HEK293 (cell line): ENCODE results near the gene DNMT3A.

Experiments used
- CTCF ChIA-PET: fragments of 350-600 bp; formaldehyde crosslinking; extraction: SDS; loops from one replicate; lab custom pipeline; 2021; ENCODE audit warnings: antibody characterized with exemption; lab: Yijun Ruan, JAX
- POLR2A ChIA-PET: fragments of 300-600 bp; formaldehyde crosslinking; extraction: SDS; loops from one replicate; lab custom pipeline; 2020; ENCODE audit warnings: antibody characterized with exemption, inconsistent platforms; lab: Yijun Ruan, JAX
- H3K27ac ChIP-seq: fragments of 200-500 bp; sonication (Bioruptor generic); 2 replicates; pipeline ENCODE4 v1.5.1; 2014; ENCODE audit warnings: low read depth, low read length, control low read depth, inconsistent platforms; ENCODE audit errors: extremely low read depth
- H3K36me3 ChIP-seq, 2 experiments: fragments of 200-500 bp in 1 of 2; sonication (Bioruptor generic) in 1 of 2; 1 replicate in 1 of 2; 2 replicates in 1 of 2; pipeline ENCODE4 v1.5.1; 2014 to 2017; ENCODE audit warnings: inconsistent platforms in 2 of 2, low read length in 2 of 2; ENCODE audit not compliant: control insufficient read depth in 2 of 2, insufficient read depth in 1 of 2
- H3K4me1 ChIP-seq: fragments of 200-500 bp; sonication (Bioruptor generic); 2 replicates; pipeline ENCODE4 v1.5.1; 2014; ENCODE audit warnings: mild to moderate bottlenecking, low read length, inconsistent platforms; ENCODE audit not compliant: control insufficient read depth, insufficient read depth
- H3K4me3 ChIP-seq: 2 replicates; pipeline ENCODE4 v1.5.1; 2011; ENCODE audit warnings: low read depth, mild to moderate bottlenecking, control low read depth, low read length, moderate library complexity
- H3K9me3 ChIP-seq: fragments of 200-500 bp; sonication (Bioruptor generic); 2 replicates; pipeline ENCODE4 v1.5.1; 2014; ENCODE audit warnings: low read depth, low read length, inconsistent platforms; ENCODE audit not compliant: control insufficient read depth, insufficient read depth
- EGR2 ChIP-seq: fragments of 450-650 bp; formaldehyde crosslinking; IDR thresholded peaks from 2 replicates; pipeline ENCODE4 v1.5.1; 2016; ENCODE audit warnings: low read depth, missing biosample characterization, missing genetic modification characterization
- HOXD13 ChIP-seq: sonication (generic); formaldehyde crosslinking; IDR thresholded peaks from 2 replicates; pipeline ENCODE4 v1.8.0; 2022; ENCODE audit warnings: missing genetic modification reagents, borderline replicate concordance
- KLF16 ChIP-seq: fragments of 450-650 bp; formaldehyde crosslinking; IDR thresholded peaks from 2 replicates; pipeline ENCODE4 v1.5.1; 2017; ENCODE audit warnings: missing biosample characterization, missing genetic modification characterization
- SP7 ChIP-seq: fragments of 450-650 bp; formaldehyde crosslinking; IDR thresholded peaks from 2 replicates; pipeline ENCODE4 v1.5.1; 2016; ENCODE audit warnings: missing biosample characterization, missing genetic modification characterization
- ZBTB1 ChIP-seq: fragments of 450-650 bp; formaldehyde crosslinking; IDR thresholded peaks from 2 replicates; pipeline ENCODE4 v1.5.1; 2016; ENCODE audit warnings: missing biosample characterization, missing genetic modification characterization
- ZFHX2 ChIP-seq: fragments of 450-650 bp; formaldehyde crosslinking; conservative IDR thresholded peaks from 2 replicates; pipeline ENCODE4 v1.5.1; 2016; ENCODE audit warnings: missing biosample characterization, missing genetic modification characterization
- ZFP3 ChIP-seq: fragments of 450-650 bp; formaldehyde crosslinking; IDR thresholded peaks from 2 replicates; pipeline ENCODE4 v1.5.1; 2016; ENCODE audit warnings: low read depth, missing biosample characterization, missing genetic modification characterization
- ZFP37 ChIP-seq: fragments of 450-650 bp; formaldehyde crosslinking; IDR thresholded peaks from 2 replicates; pipeline ENCODE4 v1.5.1; 2016; ENCODE audit warnings: missing biosample characterization, missing genetic modification characterization
- ZIC2 ChIP-seq: fragments of 450-650 bp; formaldehyde crosslinking; IDR thresholded peaks from 2 replicates; pipeline ENCODE4 v1.5.1; 2016; ENCODE audit warnings: missing biosample characterization, missing genetic modification characterization
- ZNF18 ChIP-seq: fragments of 450-650 bp; formaldehyde crosslinking; IDR thresholded peaks from 2 replicates; pipeline ENCODE4 v1.5.1; 2016; ENCODE audit warnings: missing biosample characterization, missing genetic modification characterization
- ZNF354C ChIP-seq: fragments of 450-650 bp; formaldehyde crosslinking; IDR thresholded peaks from 2 replicates; pipeline ENCODE4 v1.5.1; 2016; ENCODE audit warnings: missing biosample characterization, missing genetic modification characterization, low read depth, borderline replicate concordance
- ZNF416 ChIP-seq: fragments of 450-650 bp; formaldehyde crosslinking; IDR thresholded peaks from 2 replicates; pipeline ENCODE4 v1.5.1; 2016; ENCODE audit warnings: missing biosample characterization, missing genetic modification characterization
- ZNF473 ChIP-seq: fragments of 450-650 bp; formaldehyde crosslinking; IDR thresholded peaks from 2 replicates; pipeline ENCODE4 v1.5.1; 2017; ENCODE audit warnings: missing biosample characterization, missing genetic modification characterization
- ZNF626 ChIP-seq: fragments of 450-650 bp; sonication (Bioruptor Pico); formaldehyde crosslinking; IDR thresholded peaks from 2 replicates; pipeline ENCODE4 v1.5.1; 2018; ENCODE audit warnings: missing biosample characterization, missing genetic modification characterization, inconsistent platforms
- ZNF830 ChIP-seq: fragments of 450-650 bp; IDR thresholded peaks from 2 replicates; pipeline ENCODE4 v1.5.0; 2018; ENCODE audit warnings: missing biosample characterization, missing genetic modification characterization, low read depth, mild to moderate bottlenecking, moderate library complexity
- TF ChIP-seq, protein P1 (sequence below): fragments of 450-650 bp; formaldehyde crosslinking; IDR thresholded peaks from 2 replicates; pipeline ENCODE4 v1.5.1; 2017; ENCODE audit warnings: missing biosample characterization, missing genetic modification characterization
- TF ChIP-seq, protein P2 (sequence below): fragments of 450-650 bp; formaldehyde crosslinking; IDR thresholded peaks from 2 replicates; pipeline ENCODE4 v1.5.1; 2016; ENCODE audit warnings: missing biosample characterization, missing genetic modification characterization

Gene DNMT3A

GRCh38 chr2:25293958-25294562, 47.7 kb downstream of the DNMT3A start:
- no peak for TF ChIP-seq KLF16 (tag by site-specific recombination)
- 0 out of 2 replicates have a peak, but pooled peaks have one; percentile 7 for TF ChIP-seq EGR2 (tag by site-specific recombination)
- H3K9me3 ChIP-seq = no peaks in the 10 kb centered on the region
- H3K4me1 ChIP-seq = no peaks in the 10 kb centered on the region
- H3K4me3 ChIP-seq = no peak overlapping the region
- ChIA-PET POLR2A (no interaction called here), CTCF (no interaction called here)
- no peaks in the 10 kb centered on the region for H3K36me3 ChIP-seq
- H3K27ac ChIP-seq = no peak overlapping the region

DNA sequence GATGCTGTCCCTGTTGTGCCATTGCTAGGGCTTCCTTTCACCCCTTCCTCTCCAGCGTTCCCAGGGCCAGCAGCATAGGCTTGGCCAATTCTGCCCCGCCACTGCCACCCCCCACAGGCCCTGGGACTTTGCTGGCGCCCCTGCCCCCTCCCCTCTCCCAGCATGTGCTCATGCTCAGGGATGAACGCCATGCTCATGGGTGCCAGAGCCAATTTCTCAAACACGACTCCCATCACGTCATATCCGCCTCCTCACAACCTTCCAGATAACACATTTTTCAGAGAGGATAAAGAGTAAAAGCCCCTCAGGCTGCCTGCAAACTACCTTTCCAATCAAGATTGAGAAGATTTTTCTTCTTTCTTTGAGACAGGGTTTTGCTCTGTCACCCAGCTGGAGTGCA, 48.6 kb downstream of the DNMT3A start:
- H3K4me3 ChIP-seq = no peak overlapping the region
- ChIA-PET CTCF (no interaction called here), POLR2A (no interaction called here)
- H3K9me3 ChIP-seq = no peaks in the 10 kb centered on the region
- TF ChIP-seq ZIC2 (tag by site-specific recombination) = peak; percentile 31; the same call in 1 of the 2 replicates
- TF ChIP-seq, protein P1, sequence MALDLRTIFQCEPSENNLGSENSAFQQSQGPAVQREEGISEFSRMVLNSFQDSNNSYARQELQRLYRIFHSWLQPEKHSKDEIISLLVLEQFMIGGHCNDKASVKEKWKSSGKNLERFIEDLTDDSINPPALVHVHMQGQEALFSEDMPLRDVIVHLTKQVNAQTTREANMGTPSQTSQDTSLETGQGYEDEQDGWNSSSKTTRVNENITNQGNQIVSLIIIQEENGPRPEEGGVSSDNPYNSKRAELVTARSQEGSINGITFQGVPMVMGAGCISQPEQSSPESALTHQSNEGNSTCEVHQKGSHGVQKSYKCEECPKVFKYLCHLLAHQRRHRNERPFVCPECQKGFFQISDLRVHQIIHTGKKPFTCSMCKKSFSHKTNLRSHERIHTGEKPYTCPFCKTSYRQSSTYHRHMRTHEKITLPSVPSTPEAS (tag by site-specific recombination) = no peak
- no peaks in the 10 kb centered on the region for H3K4me1 ChIP-seq
- H3K36me3 ChIP-seq = no peaks in the 10 kb centered on the region
- no peak overlapping the region for H3K27ac ChIP-seq

DNA sequence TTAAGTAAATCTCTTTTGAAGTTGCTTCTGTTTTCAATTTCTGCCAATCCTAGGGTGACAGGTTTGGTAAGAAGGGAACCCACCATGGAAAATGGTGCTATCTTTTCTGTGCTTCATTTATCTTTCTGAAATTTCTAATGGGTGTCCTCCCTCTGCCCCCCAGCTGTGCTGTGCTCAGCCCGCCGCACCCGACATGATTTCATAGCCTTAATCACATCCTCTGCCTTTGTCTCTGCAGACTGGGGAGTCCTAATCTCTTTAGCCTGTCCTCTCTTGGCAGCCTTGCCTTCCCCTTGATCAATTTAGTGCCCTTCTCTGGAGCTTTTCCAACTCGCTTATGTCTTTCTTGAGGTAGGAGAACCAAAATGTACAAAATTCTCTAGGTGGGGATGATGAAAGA, 49.3 kb downstream of the DNMT3A start:
- ChIA-PET CTCF (no interaction called here), POLR2A (no interaction called here)
- H3K4me1 ChIP-seq = no peaks in the 10 kb centered on the region
- no peak overlapping the region for H3K27ac ChIP-seq
- no peaks in the 10 kb centered on the region for H3K9me3 ChIP-seq
- TF ChIP-seq ZNF473 = no peak
- no peak for TF ChIP-seq ZBTB1 (tag by site-specific recombination)
- TF ChIP-seq ZNF830 (tag by site-specific recombination) = no peak
- TF ChIP-seq ZFP3 (tag by site-specific recombination) = no peak
- TF ChIP-seq ZNF354C = no peak
- TF ChIP-seq, protein P2, sequence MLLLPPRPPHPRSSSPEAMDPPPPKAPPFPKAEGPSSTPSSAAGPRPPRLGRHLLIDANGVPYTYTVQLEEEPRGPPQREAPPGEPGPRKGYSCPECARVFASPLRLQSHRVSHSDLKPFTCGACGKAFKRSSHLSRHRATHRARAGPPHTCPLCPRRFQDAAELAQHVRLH (tag by site-specific recombination) = no peak
- TF ChIP-seq ZNF18 (tag by site-specific recombination) = no peak
- no peak for TF ChIP-seq ZNF626 (tag by site-specific recombination)
- no peak for TF ChIP-seq ZNF416 (tag by site-specific recombination)
- no peak for TF ChIP-seq SP7 (tag by site-specific recombination)
- H3K4me3 ChIP-seq = no peak overlapping the region
- no peaks in the 10 kb centered on the region for H3K36me3 ChIP-seq

- CTCF ChIA-PET = no interaction called here
- POLR2A ChIA-PET = no interaction called here
- H3K36me3 ChIP-seq = no peaks in the 10 kb centered on the region
- no peak overlapping the region for H3K4me3 ChIP-seq
- no peaks in the 10 kb centered on the region for H3K9me3 ChIP-seq
- no peak overlapping the region for H3K27ac ChIP-seq
- H3K4me1 ChIP-seq = no peaks in the 10 kb centered on the region
- no peak for TF ChIP-seq ZFP37
- no peak for TF ChIP-seq HOXD13
- TF ChIP-seq ZFHX2 (tag by site-specific recombination) = peak; percentile 59
- 0 out of 2 replicates have a peak, but pooled peaks have one; percentile 16 for TF ChIP-seq EGR2 (tag by site-specific recombination)
These were observed 50.8 kb downstream of the DNMT3A start for GRCh38 chr2:25290811-25291495.
